ENCODE measurements around the gene C11orf98.
"Not testable (repeated sequence)": the region's sequence is repeated elsewhere in the genome, so short reads cannot be mapped to it uniquely, and the experiment has no call there.

DNA sequence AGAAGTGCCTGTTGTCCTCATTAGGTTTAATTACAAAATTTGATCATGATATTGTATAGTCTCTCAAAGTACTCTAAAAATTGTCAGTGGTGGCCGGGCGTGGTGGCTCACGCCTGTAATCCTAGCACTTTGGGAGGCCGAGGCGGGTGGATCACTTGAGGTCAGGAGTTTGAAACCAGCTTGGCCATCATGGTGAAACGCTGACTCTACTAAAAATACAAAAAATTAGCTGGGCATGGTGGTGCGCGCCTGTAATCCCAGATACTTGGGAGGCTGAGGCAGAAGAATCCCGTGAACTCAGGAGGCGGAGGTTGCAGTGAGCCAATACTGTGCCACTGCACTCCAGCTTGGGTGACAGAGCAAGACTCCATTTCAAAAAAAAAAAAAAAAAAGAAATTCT lies 10.4 kb upstream of the C11orf98 start:
- not testable (repeated sequence) for TF ChIP-seq POLR2A, EP300 (IDR thresholded peaks at IDR 0.05)
- TF ChIP-seq, protein P1, sequence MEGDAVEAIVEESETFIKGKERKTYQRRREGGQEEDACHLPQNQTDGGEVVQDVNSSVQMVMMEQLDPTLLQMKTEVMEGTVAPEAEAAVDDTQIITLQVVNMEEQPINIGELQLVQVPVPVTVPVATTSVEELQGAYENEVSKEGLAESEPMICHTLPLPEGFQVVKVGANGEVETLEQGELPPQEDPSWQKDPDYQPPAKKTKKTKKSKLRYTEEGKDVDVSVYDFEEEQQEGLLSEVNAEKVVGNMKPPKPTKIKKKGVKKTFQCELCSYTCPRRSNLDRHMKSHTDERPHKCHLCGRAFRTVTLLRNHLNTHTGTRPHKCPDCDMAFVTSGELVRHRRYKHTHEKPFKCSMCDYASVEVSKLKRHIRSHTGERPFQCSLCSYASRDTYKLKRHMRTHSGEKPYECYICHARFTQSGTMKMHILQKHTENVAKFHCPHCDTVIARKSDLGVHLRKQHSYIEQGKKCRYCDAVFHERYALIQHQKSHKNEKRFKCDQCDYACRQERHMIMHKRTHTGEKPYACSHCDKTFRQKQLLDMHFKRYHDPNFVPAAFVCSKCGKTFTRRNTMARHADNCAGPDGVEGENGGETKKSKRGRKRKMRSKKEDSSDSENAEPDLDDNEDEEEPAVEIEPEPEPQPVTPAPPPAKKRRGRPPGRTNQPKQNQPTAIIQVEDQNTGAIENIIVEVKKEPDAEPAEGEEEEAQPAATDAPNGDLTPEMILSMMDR (IDR thresholded peaks at IDR 0.05), result not testable (repeated sequence)
